NB4 (cell line): Measurements from ENCODE around the gene MYH6.

Experiments used
- DNase-seq: peaks from one replicate; pipeline ENCODE4 v3.0.0; 2010; ENCODE audit warnings: low read depth
- H3K4me3 ChIP-seq: one replicate; pipeline ENCODE4 v1.5.1; 2011; ENCODE audit warnings: mild to moderate bottlenecking, low read depth, low read length, moderate library complexity
- CTCF ChIP-seq: IDR thresholded peaks from one replicate; pipeline ENCODE4 v1.5.1; 2012; ENCODE audit warnings: low read depth, low read length
- MYC ChIP-seq: IDR thresholded peaks from 2 replicates; pipeline ENCODE4 v1.6.1; 2011; ENCODE audit warnings: low read depth, low read length
- POLR2A ChIP-seq: IDR thresholded peaks from 2 replicates; pipeline ENCODE4 v1.6.1; 2011; ENCODE audit warnings: mild to moderate bottlenecking; ENCODE audit not compliant: insufficient read length; ENCODE audit errors: extremely low read depth
- TF ChIP-seq, protein P1 (sequence below): IDR thresholded peaks from 2 replicates; pipeline ENCODE4 v1.6.1; 2011; ENCODE audit warnings: low read depth, low read length

The MYH6 gene

DNA sequence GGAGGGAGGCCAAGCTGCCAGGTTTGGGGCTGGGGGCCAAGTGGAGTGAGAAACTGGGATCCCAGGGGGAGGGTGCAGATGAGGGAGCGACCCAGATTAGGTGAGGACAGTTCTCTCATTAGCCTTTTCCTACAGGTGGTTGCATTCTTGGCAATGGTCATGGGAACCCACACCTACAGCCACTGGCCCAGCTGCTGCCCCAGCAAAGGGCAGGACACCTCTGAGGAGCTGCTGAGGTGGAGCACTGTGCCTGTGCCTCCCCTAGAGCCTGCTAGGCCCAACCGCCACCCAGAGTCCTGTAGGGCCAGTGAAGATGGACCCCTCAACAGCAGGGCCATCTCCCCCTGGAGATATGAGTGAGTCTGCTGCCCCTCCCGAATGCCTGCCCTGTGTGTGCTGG is 35.0 kb downstream of the MYH6 start:
- TF ChIP-seq, protein P1, sequence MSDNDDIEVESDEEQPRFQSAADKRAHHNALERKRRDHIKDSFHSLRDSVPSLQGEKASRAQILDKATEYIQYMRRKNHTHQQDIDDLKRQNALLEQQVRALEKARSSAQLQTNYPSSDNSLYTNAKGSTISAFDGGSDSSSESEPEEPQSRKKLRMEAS = no peak
- TF ChIP-seq MYC (no peak), CTCF (no peak), POLR2A (no peak)
- DNase-seq = no peak
- no peak overlapping the region for H3K4me3 ChIP-seq

DNA sequence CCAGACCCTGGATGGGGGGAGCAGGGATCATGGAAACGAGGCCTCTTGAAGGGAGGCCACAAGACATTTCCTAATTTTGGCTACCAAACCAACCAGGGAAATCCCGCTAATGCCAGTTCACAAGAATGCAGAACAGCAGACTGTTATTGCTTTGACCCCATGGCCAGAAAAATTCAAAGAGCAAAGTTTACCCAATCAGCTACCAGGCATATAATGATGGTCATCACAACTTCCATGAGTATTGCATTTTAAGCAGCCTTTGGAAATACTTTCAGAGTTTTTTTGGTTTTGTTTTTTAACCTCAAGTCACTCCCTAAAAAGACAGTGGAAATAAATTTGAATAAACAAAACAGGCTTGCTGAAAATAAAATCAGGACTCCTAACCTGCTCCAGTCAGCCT is 35.6 kb downstream of the MYH6 start, which contains the start of gene IL25:
IL25 (plus strand) TSS at position 301 of the 400 bp plus-strand sequence.
- no peak for DNase-seq
- no peak within 1 kb of the TSS for H3K4me3 ChIP-seq
- TF ChIP-seq, protein P1 = no peak
- TF ChIP-seq MYC (no peak), POLR2A (no peak), CTCF (no peak)

- H3K4me3 ChIP-seq = no peak overlapping the region
- no peak for DNase-seq
- TF ChIP-seq CTCF (no peak), POLR2A (no peak), MYC (no peak)
- TF ChIP-seq, protein P1 = no peak
These were observed 36.2 kb downstream of the MYH6 start for GRCh38 chr14:23371865-23372264.

DNA sequence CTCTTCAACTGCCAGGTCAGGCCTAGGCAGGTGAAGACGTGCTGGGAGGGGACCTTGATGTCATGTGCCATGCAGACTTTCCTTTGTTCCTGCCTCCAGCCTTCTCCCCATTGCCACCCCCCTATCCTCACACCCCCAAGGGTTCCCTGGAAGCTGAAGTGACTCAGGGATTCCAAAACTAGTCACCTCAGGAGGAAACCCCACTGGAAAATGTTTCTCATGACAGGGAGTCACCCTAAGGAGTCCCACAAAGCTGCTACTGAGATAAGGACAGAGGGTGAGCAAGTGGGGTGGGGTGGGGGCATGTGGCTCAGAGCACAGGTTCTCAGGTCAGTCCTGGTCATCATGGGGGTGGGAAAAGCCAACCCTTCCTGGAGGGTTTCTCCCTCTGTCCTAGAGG is 37.9 kb downstream of the MYH6 start:
- no peak overlapping the region for H3K4me3 ChIP-seq
- no peak for DNase-seq
- TF ChIP-seq, protein P1 = no peak
- TF ChIP-seq MYC (no peak), POLR2A (no peak), CTCF (no peak)

DNA sequence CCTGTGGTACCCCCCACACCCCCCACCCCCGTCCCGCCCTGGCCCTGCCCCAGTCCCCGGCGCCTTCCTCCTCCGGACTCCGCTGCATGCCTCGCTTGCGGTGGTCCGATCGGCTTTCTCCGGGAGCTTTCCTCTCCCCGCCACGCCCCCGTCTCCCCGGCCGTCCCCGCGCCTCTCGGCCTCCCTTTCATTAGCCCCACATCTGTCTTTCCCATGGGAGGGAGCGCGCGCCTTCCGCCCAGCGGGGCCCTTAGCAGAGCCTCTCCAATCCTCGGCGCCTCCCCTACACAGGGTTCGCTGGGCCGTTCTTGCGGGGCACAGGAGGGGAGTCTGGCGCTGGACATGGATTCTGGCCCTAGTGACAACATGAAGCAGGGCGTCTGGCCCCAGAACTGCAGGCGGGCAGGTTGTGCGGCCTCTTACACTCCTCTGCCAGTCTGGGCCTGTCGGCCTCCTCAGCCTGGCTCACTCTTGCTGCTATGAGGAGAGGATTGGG is 41.6 kb downstream of the MYH6 start:
- DNase-seq = no peak
- no peak for TF ChIP-seq MYC
- no peak for TF ChIP-seq POLR2A
- TF ChIP-seq, protein P1 = no peak
- TF ChIP-seq CTCF = no peak
- no peak overlapping the region for H3K4me3 ChIP-seq

- DNase-seq = no peak
- TF ChIP-seq, protein P1 = no peak
- TF ChIP-seq MYC (no peak), CTCF (no peak), POLR2A (no peak)
- no peak overlapping the region for H3K4me3 ChIP-seq
These were observed 42.2 kb downstream of the MYH6 start for GRCh38 chr14:23365732-23366425.
